NCI-H1436 treated with DMSO at 0.1 percent for 48 hours (cell line): ENCODE results near the gene ELOVL7.
"Not testable (repeated sequence)": the region's sequence is repeated elsewhere in the genome, so short reads cannot be mapped to it uniquely, and the experiment has no call there.

Experiments used
- DNase-seq: peaks from one replicate; lab custom pipeline; 2025; lab: John Stamatoyannopoulos, UW

Gene ELOVL7

GRCh38 chr5:60715201-60715928 is 128.7 kb downstream of the ELOVL7 start:
- not testable (repeated sequence) for DNase-seq

DNA sequence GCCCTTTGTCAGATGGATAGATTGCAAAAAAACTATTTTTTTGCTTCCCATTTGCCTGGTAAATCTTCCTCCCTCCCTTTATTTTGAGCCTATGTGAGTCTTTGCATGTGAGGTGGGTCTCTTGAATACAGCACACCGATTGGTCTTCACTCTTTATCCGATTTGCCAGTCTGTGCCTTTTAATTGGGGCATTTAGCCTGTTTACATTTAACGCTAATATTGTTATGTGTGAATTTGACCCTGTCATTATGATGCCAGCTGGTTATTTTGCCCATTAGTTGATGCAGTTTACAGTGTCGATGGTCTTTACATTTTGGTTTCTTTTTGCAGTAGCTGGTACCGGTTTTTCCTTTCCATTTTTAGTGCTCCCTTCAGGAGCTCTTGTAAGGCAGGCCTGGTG is 131.1 kb downstream of the ELOVL7 start:
- DNase-seq, result no peak

DNA sequence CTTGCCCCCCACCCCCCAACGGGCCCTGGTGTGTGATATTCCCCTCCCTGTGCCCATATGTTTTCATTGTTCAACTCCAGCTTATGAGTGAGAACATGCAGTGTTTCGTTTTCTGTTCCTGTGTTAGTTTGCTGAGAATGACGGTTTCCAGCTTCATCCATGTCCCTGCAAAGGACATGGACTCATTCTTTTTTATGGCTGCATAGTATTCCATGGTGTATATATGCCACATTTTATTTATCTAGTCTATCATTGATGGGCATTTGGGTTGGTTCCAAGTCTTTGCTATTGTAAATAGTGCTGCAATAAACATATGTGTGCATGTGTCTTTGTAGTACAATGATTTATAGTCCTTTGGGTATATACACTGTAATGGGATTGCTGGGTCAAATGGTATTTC is 132.2 kb downstream of the ELOVL7 start:
- not testable (repeated sequence) for DNase-seq

DNA sequence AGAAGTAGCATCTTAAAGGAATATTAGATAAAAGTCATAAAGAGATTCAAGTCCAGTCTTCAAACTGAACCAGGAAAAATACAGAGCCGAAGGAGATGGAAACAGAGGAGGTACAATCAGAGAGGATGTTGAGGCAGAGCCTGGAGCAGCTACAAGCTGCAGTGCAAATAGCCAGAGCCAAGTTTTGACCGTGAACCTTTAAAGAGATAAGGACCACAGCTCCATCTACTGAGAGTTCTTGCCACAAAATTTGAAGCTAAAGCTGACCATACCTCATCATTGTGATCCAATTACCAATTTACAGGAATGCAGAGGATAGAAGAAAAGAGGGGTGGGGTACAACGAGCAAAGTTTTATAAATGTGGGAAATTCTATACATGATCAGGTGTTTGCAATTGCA is 133.7 kb downstream of the ELOVL7 start:
- DNase-seq, result no peak

DNA sequence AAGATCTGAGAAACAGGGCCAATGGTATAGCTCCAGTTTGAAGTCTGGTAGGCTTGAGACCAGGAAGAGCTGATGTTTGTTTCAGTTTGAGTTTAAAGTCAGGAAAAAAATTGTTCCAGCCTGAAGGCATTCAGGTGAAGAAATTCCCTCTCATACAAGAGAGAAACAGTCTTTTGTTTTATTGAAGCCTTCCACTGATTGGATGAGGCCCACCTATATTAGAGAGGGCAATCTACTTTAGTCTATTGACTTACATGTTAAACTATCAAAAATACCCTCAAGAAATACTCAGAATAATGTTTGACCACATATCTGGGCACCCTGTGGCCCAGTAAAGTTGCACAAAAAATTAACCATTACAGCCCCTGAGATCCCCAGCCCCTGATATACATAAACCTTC is 138.9 kb downstream of the ELOVL7 start:
- DNase-seq, result no peak

DNA sequence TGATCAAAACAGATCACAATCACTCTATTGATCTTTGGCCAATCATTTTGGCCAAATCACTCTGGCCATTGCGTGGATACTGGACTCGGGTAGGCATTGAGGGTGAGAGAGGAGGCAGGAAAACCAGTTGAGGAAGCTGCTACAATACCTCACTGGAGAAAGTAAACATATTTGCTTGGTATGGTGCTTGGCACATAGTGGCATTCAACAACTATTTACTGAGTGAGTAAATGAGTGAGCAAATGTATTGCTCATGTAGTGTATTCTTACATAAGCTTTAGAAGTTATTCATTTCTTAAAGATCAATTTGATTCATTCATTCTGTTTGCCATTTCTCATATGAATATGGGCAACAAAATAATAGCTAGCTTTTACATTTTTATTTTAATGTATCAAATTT is 140.1 kb downstream of the ELOVL7 start:
- no peak for DNase-seq
